ENCODE data around the gene SPTBN5.

Gene SPTBN5

DNA sequence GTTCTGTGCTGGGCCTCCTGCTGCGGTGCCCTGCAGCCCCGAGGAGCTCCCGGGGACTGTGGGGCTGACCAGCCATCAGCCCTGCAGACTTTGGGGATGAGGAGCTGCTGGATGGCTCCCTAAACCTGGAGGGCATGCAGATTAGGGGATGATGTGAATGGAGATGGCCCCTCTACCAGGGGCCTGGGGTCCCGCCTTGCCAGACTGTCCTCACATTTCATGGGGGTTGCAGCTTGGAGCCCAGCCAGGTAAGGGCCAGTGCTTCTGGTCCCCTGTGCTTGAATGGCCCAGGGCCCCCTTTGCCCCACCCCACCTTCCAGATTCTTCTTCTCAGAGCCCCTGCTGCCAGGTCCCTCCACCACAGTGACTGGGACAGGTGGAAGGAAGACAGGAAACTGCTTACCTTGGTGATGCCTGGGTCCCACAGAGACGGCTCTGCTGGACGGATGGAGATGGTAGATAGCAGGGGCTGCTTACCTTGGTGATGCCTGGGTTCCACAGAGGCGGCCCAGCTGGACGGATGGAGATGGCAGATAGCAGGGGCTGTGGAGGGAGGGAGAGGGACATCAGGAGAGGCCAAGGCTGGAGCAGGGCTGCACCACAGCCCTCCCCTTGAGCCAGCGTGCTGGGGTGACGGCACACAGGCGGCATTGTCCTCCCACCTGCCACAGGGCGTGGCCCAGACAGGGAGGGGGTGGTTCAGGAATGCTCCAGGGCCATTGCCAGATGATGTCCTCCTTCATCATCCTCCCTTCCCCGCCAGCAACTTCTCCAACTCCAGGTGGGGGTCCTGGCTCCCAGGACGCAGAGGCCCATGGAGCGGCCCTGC is at the start of gene SPTBN5:
Gene SPTBN5, minus strand, starts transcription at position 632 of the 829 bp plus-strand sequence. Its CDS starts 556 bp downstream, at position 76.
- TF ChIP-seq, protein P1, sequence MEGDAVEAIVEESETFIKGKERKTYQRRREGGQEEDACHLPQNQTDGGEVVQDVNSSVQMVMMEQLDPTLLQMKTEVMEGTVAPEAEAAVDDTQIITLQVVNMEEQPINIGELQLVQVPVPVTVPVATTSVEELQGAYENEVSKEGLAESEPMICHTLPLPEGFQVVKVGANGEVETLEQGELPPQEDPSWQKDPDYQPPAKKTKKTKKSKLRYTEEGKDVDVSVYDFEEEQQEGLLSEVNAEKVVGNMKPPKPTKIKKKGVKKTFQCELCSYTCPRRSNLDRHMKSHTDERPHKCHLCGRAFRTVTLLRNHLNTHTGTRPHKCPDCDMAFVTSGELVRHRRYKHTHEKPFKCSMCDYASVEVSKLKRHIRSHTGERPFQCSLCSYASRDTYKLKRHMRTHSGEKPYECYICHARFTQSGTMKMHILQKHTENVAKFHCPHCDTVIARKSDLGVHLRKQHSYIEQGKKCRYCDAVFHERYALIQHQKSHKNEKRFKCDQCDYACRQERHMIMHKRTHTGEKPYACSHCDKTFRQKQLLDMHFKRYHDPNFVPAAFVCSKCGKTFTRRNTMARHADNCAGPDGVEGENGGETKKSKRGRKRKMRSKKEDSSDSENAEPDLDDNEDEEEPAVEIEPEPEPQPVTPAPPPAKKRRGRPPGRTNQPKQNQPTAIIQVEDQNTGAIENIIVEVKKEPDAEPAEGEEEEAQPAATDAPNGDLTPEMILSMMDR (IDR thresholded peaks at IDR 0.05; ENCODE audit: control extremely low read depth, extremely low read depth, low read depth, missing control alignments) = no peak
- ChIA-PET POLR2A (no interaction called here), CTCF (interaction anchor here (0.7 to 2.8 kb wide), 4 partner anchors 8 to 24 kb away, joined by 3 to 11 read pairs (median 6); no protein-coding TSS in a partner anchor)
- no peak for DNase-seq (ENCODE audit: extremely low spot score)

DNA sequence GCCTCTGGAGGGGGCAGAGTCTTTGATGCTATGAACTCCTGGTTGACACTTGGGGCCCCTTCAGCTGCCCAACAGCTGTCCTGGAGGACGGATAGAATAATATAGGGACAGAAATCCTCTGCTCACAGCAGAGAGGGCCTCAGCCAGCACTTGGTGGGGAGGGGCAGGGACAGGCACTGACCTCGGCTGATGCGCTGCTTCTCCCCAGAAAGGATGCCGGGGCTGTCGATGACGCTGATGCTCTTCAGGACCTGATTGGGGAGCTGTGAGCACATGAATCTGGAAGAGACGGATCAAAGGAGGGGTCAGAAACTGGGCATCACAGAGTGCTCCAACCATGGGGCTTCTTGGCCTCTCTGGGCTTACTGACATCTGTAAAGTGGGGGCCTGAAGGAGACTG is 49.0 kb upstream of the SPTBN5 start:
- CTCF ChIA-PET = interaction anchor here (1.4 to 2.5 kb wide), 4 partner anchors 9 to 40 kb away, joined by 4 to 8 read pairs (median 5); no protein-coding TSS in a partner anchor
- DNase-seq (ENCODE audit: extremely low spot score) = no peak
- POLR2A ChIA-PET = no interaction called here
- TF ChIP-seq, protein P1 (IDR thresholded peaks at IDR 0.05; ENCODE audit: control extremely low read depth, extremely low read depth, low read depth, missing control alignments) = no peak

DNA sequence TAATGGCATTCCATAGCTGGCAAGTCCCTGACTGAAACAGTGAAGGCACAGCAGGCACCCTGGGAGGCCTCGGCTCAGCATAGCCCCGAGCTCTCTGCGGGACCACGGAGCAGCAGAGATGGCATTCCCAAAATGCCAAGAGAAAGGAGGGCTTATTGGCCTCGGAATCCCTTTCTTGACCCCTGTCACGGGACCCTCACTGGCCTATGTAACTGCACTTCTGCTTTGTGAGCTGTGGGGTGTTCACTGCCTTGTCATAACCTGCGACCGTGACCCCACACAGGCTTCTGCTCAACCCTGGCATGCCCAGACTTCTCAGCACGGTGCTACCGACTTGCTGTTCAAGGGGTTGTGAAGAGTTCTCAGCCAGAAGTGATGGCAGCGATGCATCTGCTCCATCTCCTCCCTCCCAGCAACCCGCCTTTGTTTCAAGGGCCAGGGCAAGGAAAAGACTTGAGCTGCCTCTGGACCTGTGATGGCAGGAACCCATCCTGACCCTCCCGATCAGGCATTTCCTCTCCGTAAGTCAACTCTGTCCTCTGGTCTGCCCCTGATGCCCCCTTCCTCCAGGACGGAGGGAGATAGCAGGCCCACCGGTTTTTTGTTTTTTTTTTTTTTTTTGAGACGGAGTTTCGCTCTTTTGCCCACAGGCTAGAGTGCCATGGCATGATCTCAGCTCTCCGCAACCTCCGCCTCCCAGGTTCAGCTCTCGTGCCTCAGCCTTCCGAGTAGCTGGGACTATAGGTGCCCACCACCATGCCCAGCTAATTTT is 48.0 kb upstream of the SPTBN5 start:
- no peak for DNase-seq (ENCODE audit: extremely low spot score)
- POLR2A ChIA-PET = interaction anchor here (0.5 to 0.6 kb wide), 2 partner anchors 26 to 593 kb away, joined by 3 to 5 read pairs; no protein-coding TSS in a partner anchor
- TF ChIP-seq, protein P1 (IDR thresholded peaks at IDR 0.05; ENCODE audit: control extremely low read depth, extremely low read depth, low read depth, missing control alignments) = no peak
- CTCF ChIA-PET = interaction anchor here (1.2 to 1.7 kb wide), 2 partner anchors 25 to 39 kb away, joined by 5 read pairs; no protein-coding TSS in a partner anchor

DNA sequence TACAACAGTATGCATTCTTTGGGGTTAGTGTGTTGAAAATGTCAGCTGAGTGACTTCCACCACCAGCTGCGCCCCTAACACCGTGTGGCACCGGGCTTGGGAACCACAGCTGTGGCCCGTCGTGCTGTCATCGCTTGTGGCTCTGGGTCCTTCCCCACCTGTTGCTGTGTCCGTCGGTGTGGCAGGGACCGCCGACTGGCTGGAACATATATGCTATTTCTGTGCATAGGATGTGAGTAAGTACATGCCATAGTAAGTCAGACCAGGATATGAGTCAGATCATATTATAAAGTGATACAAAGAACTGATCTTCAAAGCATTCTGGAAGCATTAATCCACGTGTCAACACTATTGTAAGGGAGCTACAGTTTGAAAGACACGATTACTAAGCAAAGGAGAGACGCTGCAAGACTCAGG is 46.6 kb upstream of the SPTBN5 start:
- no peak for DNase-seq (ENCODE audit: extremely low spot score)
- ChIA-PET POLR2A (no interaction called here), CTCF (interaction anchor here (1.2 to 2.2 kb wide), 3 partner anchors 9 to 52 kb away, joined by 3 to 7 read pairs (median 3); no protein-coding TSS in a partner anchor)
- TF ChIP-seq, protein P1 (IDR thresholded peaks at IDR 0.05; ENCODE audit: control extremely low read depth, extremely low read depth, low read depth, missing control alignments) = no peak

DNA sequence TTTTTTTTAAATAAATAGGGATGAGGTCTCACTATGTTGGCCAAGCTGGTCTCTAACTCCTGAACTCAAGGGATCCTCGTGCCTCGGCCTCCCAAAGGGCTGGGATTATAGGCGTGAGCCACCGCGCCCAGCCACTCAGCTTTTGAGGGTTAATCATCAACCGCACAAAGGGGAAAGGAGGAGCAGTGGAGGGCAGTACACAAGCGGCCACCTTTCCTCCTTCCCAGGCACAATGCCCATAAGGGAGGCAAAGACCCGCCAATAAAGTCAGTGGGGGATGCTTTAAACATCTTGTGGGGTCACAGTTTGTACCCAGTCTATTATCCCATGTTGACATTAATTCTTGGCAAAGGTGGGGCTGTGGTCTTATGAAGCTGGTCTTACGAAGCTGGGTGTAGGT is 46.1 kb upstream of the SPTBN5 start:
- ChIA-PET CTCF (interaction anchor here (1.2 to 2.2 kb wide), 3 partner anchors 9 to 53 kb away, joined by 3 to 7 read pairs (median 3); no protein-coding TSS in a partner anchor), POLR2A (no interaction called here)
- TF ChIP-seq, protein P1 (IDR thresholded peaks at IDR 0.05; ENCODE audit: control extremely low read depth, extremely low read depth, low read depth, missing control alignments) = no peak
- DNase-seq (ENCODE audit: extremely low spot score) = no peak

DNA sequence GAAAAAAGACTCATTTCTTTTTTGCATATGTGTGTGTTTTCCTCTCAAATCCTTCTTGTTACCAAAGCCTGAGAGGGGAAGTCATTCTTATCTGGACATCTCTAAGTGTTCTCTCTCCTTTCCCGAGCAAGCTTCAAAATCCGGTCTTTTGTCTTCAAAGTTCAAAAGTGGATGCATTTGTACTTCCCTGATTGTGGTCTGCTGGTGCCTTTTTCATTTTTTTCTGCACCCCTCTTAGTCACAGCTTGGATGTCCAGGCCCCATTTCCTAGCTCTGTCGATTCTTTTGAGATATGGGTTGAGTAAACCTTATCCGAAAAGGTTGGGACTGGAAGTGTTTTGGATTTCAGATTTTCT is 43.7 kb upstream of the SPTBN5 start:
- TF ChIP-seq, protein P1 (IDR thresholded peaks at IDR 0.05; ENCODE audit: control extremely low read depth, extremely low read depth, low read depth, missing control alignments) = no peak
- DNase-seq (ENCODE audit: extremely low spot score) = no peak
- CTCF ChIA-PET = interaction anchor here (0.6 to 2.1 kb wide), 8 partner anchors 11 to 163 kb away, joined by 3 to 6 read pairs (median 4); partner anchors contain the start of gene MAPKBP1
- POLR2A ChIA-PET = interaction anchor here (1.4 kb wide), 1 partner anchor 35 kb away, joined by 3 read pairs; the partner anchor contains the start of gene EHD4

Measured in GM10248 (cell line).